Activated CD4-positive, alpha-beta T cell treated with anti-CD3 and anti-CD28 coated beads for 1 hour (primary cell): ENCODE data around the gene ITPR1.

ENCODE experiments used
- DNase-seq: peaks from one replicate; pipeline ENCODE4 v3.0.0-alpha.2; 2020

ITPR1 gene

GRCh38 chr3:4838621-4839022 lies 345.5 kb downstream of the ITPR1 start:
- DNase-seq = no peak

- no peak for DNase-seq
Measured at GRCh38 chr3:4839278-4839677, 346.1 kb downstream of the ITPR1 start.

GRCh38 chr3:4841225-4841624 lies 348.1 kb downstream of the ITPR1 start:
- no peak for DNase-seq

GRCh38 chr3:4841776-4842440 lies 348.8 kb downstream of the ITPR1 start:
- DNase-seq = no peak

GRCh38 chr3:4843619-4844018 lies 350.5 kb downstream of the ITPR1 start:
- DNase-seq = no peak

GRCh38 chr3:4845882-4846281 lies 352.7 kb downstream of the ITPR1 start:
- DNase-seq = no peak

GRCh38 chr3:4846543-4846942 lies 353.4 kb downstream of the ITPR1 start:
- no peak for DNase-seq

- no peak for DNase-seq
Measured at GRCh38 chr3:4848176-4848825, 355.2 kb downstream of the ITPR1 start.

GRCh38 chr3:4849136-4849535 lies 356.0 kb downstream of the ITPR1 start:
- DNase-seq = no peak

GRCh38 chr3:4849739-4850138 lies 356.6 kb downstream of the ITPR1 start:
- DNase-seq = no peak

- no peak for DNase-seq
Measured at GRCh38 chr3:4850211-4850927, 357.2 kb downstream of the ITPR1 start.

GRCh38 chr3:4850928-4851265 lies 357.7 kb downstream of the ITPR1 start:
- no peak for DNase-seq

- DNase-seq = no peak
Measured at GRCh38 chr3:4852780-4853748, 359.9 kb downstream of the ITPR1 start.

GRCh38 chr3:4853749-4854140 lies 360.6 kb downstream of the ITPR1 start:
- no peak for DNase-seq

- no peak for DNase-seq
Measured at GRCh38 chr3:4855676-4856075, 362.5 kb downstream of the ITPR1 start.

GRCh38 chr3:4856136-4856535 lies 363.0 kb downstream of the ITPR1 start:
- no peak for DNase-seq

GRCh38 chr3:4856564-4856963 lies 363.4 kb downstream of the ITPR1 start:
- no peak for DNase-seq

GRCh38 chr3:4856986-4857385 lies 363.8 kb downstream of the ITPR1 start:
- DNase-seq = no peak

- DNase-seq = no peak
Measured at GRCh38 chr3:4859788-4860187, 366.6 kb downstream of the ITPR1 start.

GRCh38 chr3:4862973-4863372 lies 369.8 kb downstream of the ITPR1 start:
- no peak for DNase-seq

GRCh38 chr3:4864503-4864902 lies 371.4 kb downstream of the ITPR1 start:
- no peak for DNase-seq

GRCh38 chr3:4865714-4866113 lies 372.6 kb downstream of the ITPR1 start:
- no peak for DNase-seq

GRCh38 chr3:4866866-4867265 lies 373.7 kb downstream of the ITPR1 start:
- no peak for DNase-seq
